WTC11 (cell line): Measurements from ENCODE around the gene GNAO1. TPM values are rescaled to one million over a fixed set of nuclear protein-coding genes. Genes with fewer than 3 reads are reported as not detected.

Source experiments
- ATAC-seq: fragments of 200-7000 bp; cut with Tn5 transposase; 2 replicates; pipeline ENCODE4 v1.10.0; 2021; ENCODE audit warnings: mild to moderate bottlenecking, moderate library complexity
- CTCF ChIA-PET: fragments of 300-600 bp; sonication (Branson Sonifier 250); formaldehyde crosslinking; loops from one replicate; lab custom pipeline; 2021; ENCODE audit warnings: antibody characterized with exemption; lab: Charles Lee
- POLR2A ChIA-PET: fragments of 350-600 bp; sonication (Branson Sonifier 250); formaldehyde crosslinking; loops from one replicate; lab custom pipeline; 2021; ENCODE audit warnings: antibody characterized with exemption; lab: Charles Lee
- DNase-seq: peaks from one replicate; pipeline ENCODE4 v3.0.0; 2021; ENCODE audit warnings: low spot score
- H3K27ac Mint-ChIP-seq: 2 replicates; pipeline ENCODE4 v1.8.0; 2021; ENCODE audit warnings: mixed read lengths
- H3K27me3 Mint-ChIP-seq: 2 replicates; pipeline ENCODE4 v1.8.0; 2021; ENCODE audit warnings: low read depth, mild to moderate bottlenecking, moderate library complexity, mixed read lengths
- H3K36me3 Mint-ChIP-seq: 2 replicates; pipeline ENCODE4 v1.8.0; 2021; ENCODE audit warnings: mixed read lengths
- H3K4me1 Mint-ChIP-seq: 2 replicates; pipeline ENCODE4 v1.8.0; 2022; ENCODE audit warnings: mixed read lengths
- H3K4me3 Mint-ChIP-seq: 2 replicates; pipeline ENCODE4 v1.8.0; 2021; ENCODE audit warnings: mild to moderate bottlenecking, moderate library complexity, mixed read lengths
- H3K9me3 Mint-ChIP-seq: 2 replicates; pipeline ENCODE4 v1.8.0; 2021; ENCODE audit warnings: mixed read lengths
- EMX1 ChIP-seq: fragments of 250-450 bp; sonication (Bioruptor Pico); IDR thresholded peaks from 2 replicates; pipeline ENCODE4 v1.8.0; 2021; ENCODE audit warnings: mild to moderate bottlenecking
- ESRRA ChIP-seq: sonication (generic); formaldehyde crosslinking; IDR thresholded peaks from 2 replicates; pipeline ENCODE4 v1.8.1; 2022; ENCODE audit warnings: mild to moderate bottlenecking, missing genetic modification reagents, borderline replicate concordance
- FOXJ3 ChIP-seq: sonication (generic); formaldehyde crosslinking; IDR thresholded peaks from 2 replicates; pipeline ENCODE4 v1.9.0; 2021; ENCODE audit warnings: missing genetic modification reagents, mild to moderate bottlenecking, borderline replicate concordance
- PRDM15 ChIP-seq: sonication (generic); formaldehyde crosslinking; IDR thresholded peaks from 2 replicates; pipeline ENCODE4 v1.8.0; 2022; ENCODE audit warnings: missing genetic modification reagents
- RELA ChIP-seq: sonication (generic); formaldehyde crosslinking; IDR thresholded peaks from 2 replicates; pipeline ENCODE4 v1.8.1; 2022; ENCODE audit warnings: missing genetic modification reagents, mild to moderate bottlenecking, borderline replicate concordance
- ZNF138 ChIP-seq: sonication (generic); formaldehyde crosslinking; conservative IDR thresholded peaks from 2 replicates; pipeline ENCODE4 v1.8.1; 2022; ENCODE audit warnings: mild to moderate bottlenecking, moderate library complexity, missing genetic modification reagents
- ZNF425 ChIP-seq: fragments of 250-450 bp; sonication (Bioruptor Pico); conservative IDR thresholded peaks from 2 replicates; pipeline ENCODE4 v1.9.0; 2021; ENCODE audit warnings: mild to moderate bottlenecking
- ZNF532 ChIP-seq: fragments of 250-450 bp; sonication (Bioruptor Pico); IDR thresholded peaks from 2 replicates; pipeline ENCODE4 v1.9.0; 2021; ENCODE audit warnings: mild to moderate bottlenecking, borderline replicate concordance
- total RNA-seq: library from RNA; stranded (reverse); gene quantifications from 3 replicates; pipeline ENCODE4 v1.2.3, GENCODE V29; 2021
- TF ChIP-seq, protein P1 (sequence below): fragments of 250-450 bp; sonication (Bioruptor Pico); IDR thresholded peaks from 2 replicates; pipeline ENCODE4 v2.1.2; 2022; ENCODE audit warnings: mild to moderate bottlenecking, moderate library complexity
- TF ChIP-seq, protein P2 (sequence below): sonication (generic); formaldehyde crosslinking; conservative IDR thresholded peaks from 2 replicates; pipeline ENCODE4 v1.8.1; 2023; ENCODE audit warnings: mild to moderate bottlenecking, low read depth, missing genetic modification reagents, moderate library complexity
- TF ChIP-seq, protein P3 (sequence below): sonication (generic); formaldehyde crosslinking; IDR thresholded peaks from 2 replicates; pipeline ENCODE4 v1.8.0; 2022; ENCODE audit warnings: mild to moderate bottlenecking, missing genetic modification reagents
- TF ChIP-seq, protein P4 (sequence below): sonication (generic); formaldehyde crosslinking; IDR thresholded peaks from 2 replicates; pipeline ENCODE4 v1.8.1; 2022; ENCODE audit warnings: mild to moderate bottlenecking, moderate library complexity, missing genetic modification reagents
- TF ChIP-seq, protein P5 (sequence below): sonication (generic); formaldehyde crosslinking; IDR thresholded peaks from 2 replicates; pipeline ENCODE4 v1.8.1; 2023; ENCODE audit warnings: mild to moderate bottlenecking, missing genetic modification reagents, moderate library complexity

GNAO1 gene
- total RNA-seq, 1 experiment from 2014 or later, result 30.6 TPM

DNA sequence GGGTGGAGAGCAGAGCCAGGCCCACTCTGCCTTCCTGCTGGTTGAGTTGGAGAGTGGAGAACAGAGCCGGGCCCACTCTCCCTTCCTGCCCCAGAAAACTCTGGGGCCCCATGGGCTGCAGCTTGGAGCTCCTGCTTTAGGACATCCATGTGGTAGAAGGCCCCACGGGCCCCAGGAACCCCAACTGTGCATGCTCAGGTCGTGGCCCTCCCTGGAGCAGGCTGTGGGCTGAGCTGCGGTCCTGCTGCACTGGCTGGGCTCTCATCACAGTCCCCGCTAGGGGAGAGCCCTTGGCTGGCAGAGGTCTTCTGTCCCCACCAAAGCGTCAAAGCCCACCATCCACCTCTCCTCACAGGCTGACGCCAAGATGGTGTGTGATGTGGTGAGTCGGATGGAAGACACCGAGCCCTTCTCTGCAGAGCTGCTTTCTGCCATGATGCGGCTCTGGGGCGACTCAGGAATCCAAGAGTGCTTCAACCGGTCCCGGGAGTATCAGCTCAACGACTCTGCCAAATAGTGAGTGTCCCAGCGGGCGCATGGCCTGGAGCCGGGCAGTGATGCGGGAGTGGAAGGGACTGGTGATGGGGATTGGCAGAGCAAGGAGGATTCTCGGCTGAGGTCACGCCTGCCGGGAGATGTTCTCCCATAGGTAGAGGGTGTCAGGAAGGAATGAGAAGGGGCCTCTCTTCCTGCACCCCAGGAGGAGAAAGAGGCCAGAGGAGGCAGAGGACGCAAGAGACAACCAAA is 137.2 kb downstream of the GNAO1 start:
- CTCF ChIA-PET, result interaction anchor here (0.6 to 4.8 kb wide), 7 partner anchors 10 to 329 kb away, joined by 3 to 30 read pairs (median 4); no protein-coding TSS in a partner anchor
- no peaks in the 10 kb centered on the region for H3K36me3 Mint-ChIP-seq
- TF ChIP-seq RELA (CRISPR knock-in tag), result no peak
- TF ChIP-seq, protein P1, sequence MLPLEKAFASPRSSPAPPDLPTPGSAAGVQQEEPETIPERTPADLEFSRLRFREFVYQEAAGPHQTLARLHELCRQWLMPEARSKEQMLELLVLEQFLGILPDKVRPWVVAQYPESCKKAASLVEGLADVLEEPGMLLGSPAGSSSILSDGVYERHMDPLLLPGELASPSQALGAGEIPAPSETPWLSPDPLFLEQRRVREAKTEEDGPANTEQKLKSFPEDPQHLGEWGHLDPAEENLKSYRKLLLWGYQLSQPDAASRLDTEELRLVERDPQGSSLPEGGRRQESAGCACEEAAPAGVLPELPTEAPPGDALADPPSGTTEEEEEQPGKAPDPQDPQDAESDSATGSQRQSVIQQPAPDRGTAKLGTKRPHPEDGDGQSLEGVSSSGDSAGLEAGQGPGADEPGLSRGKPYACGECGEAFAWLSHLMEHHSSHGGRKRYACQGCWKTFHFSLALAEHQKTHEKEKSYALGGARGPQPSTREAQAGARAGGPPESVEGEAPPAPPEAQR (CRISPR knock-in tag), result no peak
- TF ChIP-seq ZNF138 (CRISPR knock-in tag), result no peak
- TF ChIP-seq EMX1 (CRISPR knock-in tag), result no peak
- no peak for TF ChIP-seq ZNF425 (CRISPR knock-in tag)
- TF ChIP-seq, protein P2, sequence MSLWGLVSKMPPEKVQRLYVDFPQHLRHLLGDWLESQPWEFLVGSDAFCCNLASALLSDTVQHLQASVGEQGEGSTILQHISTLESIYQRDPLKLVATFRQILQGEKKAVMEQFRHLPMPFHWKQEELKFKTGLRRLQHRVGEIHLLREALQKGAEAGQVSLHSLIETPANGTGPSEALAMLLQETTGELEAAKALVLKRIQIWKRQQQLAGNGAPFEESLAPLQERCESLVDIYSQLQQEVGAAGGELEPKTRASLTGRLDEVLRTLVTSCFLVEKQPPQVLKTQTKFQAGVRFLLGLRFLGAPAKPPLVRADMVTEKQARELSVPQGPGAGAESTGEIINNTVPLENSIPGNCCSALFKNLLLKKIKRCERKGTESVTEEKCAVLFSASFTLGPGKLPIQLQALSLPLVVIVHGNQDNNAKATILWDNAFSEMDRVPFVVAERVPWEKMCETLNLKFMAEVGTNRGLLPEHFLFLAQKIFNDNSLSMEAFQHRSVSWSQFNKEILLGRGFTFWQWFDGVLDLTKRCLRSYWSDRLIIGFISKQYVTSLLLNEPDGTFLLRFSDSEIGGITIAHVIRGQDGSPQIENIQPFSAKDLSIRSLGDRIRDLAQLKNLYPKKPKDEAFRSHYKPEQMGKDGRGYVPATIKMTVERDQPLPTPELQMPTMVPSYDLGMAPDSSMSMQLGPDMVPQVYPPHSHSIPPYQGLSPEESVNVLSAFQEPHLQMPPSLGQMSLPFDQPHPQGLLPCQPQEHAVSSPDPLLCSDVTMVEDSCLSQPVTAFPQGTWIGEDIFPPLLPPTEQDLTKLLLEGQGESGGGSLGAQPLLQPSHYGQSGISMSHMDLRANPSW (CRISPR knock-in tag), result no peak
- no peak for TF ChIP-seq FOXJ3 (CRISPR knock-in tag)
- TF ChIP-seq PRDM15 (CRISPR knock-in tag), result no peak
- TF ChIP-seq, protein P3, sequence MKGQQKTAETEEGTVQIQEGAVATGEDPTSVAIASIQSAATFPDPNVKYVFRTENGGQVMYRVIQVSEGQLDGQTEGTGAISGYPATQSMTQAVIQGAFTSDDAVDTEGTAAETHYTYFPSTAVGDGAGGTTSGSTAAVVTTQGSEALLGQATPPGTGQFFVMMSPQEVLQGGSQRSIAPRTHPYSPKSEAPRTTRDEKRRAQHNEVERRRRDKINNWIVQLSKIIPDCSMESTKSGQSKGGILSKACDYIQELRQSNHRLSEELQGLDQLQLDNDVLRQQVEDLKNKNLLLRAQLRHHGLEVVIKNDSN (CRISPR knock-in tag), result no peak
- TF ChIP-seq, protein P4, sequence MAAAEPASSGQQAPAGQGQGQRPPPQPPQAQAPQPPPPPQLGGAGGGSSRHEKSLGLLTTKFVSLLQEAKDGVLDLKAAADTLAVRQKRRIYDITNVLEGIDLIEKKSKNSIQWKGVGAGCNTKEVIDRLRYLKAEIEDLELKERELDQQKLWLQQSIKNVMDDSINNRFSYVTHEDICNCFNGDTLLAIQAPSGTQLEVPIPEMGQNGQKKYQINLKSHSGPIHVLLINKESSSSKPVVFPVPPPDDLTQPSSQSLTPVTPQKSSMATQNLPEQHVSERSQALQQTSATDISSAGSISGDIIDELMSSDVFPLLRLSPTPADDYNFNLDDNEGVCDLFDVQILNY, result no peak
- TF ChIP-seq ESRRA (CRISPR knock-in tag), result no peak
- H3K9me3 Mint-ChIP-seq, result no peaks in the 10 kb centered on the region
- peak overlapping the region; percentile 44; the same call in 1 of the 2 replicates for H3K27ac Mint-ChIP-seq
- DNase-seq, result no peak
- POLR2A ChIA-PET, result no interaction called here
- H3K4me3 Mint-ChIP-seq, result no peak overlapping the region
- H3K4me1 Mint-ChIP-seq, result no peaks in the 10 kb centered on the region
- no peaks in the 10 kb centered on the region for H3K27me3 Mint-ChIP-seq
- ATAC-seq, result no peak

GRCh38 chr16:56329887-56330286 is 138.6 kb downstream of the GNAO1 start:
- H3K9me3 Mint-ChIP-seq, result no peaks in the 10 kb centered on the region
- no peak for TF ChIP-seq ZNF532 (CRISPR knock-in tag)
- TF ChIP-seq, protein P5, sequence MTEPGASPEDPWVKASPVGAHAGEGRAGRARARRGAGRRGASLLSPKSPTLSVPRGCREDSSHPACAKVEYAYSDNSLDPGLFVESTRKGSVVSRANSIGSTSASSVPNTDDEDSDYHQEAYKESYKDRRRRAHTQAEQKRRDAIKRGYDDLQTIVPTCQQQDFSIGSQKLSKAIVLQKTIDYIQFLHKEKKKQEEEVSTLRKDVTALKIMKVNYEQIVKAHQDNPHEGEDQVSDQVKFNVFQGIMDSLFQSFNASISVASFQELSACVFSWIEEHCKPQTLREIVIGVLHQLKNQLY (CRISPR knock-in tag), result no peak

More at GRCh38 chr16:56329887-56330286, 138.6 kb downstream of the GNAO1 start:
- Mint-ChIP-seq H3K4me1 (no peaks in the 10 kb centered on the region), H3K36me3 (no peaks in the 10 kb centered on the region), H3K4me3 (no peak overlapping the region), H3K27me3 (no peaks in the 10 kb centered on the region), H3K27ac (no peak overlapping the region)
- ChIA-PET CTCF (interaction anchor here (1.5 to 4.8 kb wide), 2 partner anchors 26 to 865 kb away, joined by 4 to 30 read pairs; no protein-coding TSS in a partner anchor), POLR2A (no interaction called here)
- DNase-seq (no peak), ATAC-seq (no peak)
